HT-29 (cell line): ENCODE results near the gene CADM2. TPM values are rescaled to one million over a fixed set of nuclear protein-coding genes. Genes with fewer than 3 reads are reported as not detected.

Experiments used
- DNase-seq: peaks from one replicate; pipeline ENCODE4 v3.0.0-alpha.2; 2015; ENCODE audit warnings: low spot score
- total RNA-seq: library from RNA; depleted of rRNA; stranded (reverse); fragments of >200 nt; shearing (Covaris generic); gene quantifications from 2 replicates; pipeline ENCODE4 v1.2.3, GENCODE V29; 2014

Gene CADM2
- total RNA-seq, 1 experiment from 2014 or later, result not detected

GRCh38 chr3:85185495-85185894 is 226.7 kb downstream of the CADM2 start:
- DNase-seq, result no peak

GRCh38 chr3:85189731-85190130 is 230.9 kb downstream of the CADM2 start:
- DNase-seq, result no peak

GRCh38 chr3:85193565-85193964 is 234.8 kb downstream of the CADM2 start:
- no peak for DNase-seq

GRCh38 chr3:85208650-85209049 is 249.9 kb downstream of the CADM2 start:
- DNase-seq, result no peak

- DNase-seq, result no peak
These were observed 251.8 kb downstream of the CADM2 start for GRCh38 chr3:85210540-85210939.

DNA sequence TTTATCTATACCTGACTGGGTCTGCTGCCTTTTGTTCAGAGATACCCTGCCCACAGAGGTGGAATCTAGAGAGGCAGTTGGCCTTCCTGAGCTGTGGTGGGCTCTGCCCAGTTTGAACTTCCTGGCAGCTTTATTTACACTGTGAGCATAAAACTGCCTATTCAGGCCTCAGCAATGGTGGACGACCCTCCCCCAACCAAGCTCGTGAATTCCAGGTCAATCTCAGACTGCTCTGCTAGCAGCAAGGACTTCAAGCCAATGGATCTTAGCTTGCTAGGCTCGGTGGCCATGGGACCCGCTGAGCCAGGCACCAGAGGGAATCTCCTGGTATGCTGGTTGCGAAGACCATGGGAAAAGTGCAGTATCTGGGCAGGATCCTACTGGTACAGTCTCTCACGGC is 270.2 kb downstream of the CADM2 start:
- no peak for DNase-seq

DNA sequence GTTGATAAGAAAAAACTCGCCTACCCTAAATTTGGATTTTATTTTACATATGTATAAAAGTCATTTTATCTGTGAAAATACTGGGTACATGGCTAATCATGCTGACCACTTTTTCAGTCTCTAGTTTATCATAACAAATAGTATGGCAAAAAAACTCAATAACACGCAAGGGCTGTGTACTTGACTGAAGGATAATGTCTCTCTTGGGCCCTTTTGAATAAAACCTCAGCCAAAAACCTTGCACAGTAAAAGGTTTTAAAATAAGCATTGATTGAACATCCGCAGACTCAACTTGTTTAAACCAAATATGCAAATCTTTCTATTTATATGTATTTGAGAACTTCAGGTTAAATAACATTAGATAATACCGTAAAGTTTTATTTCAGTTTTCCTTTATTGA is 285.3 kb downstream of the CADM2 start:
- DNase-seq, result no peak

DNA sequence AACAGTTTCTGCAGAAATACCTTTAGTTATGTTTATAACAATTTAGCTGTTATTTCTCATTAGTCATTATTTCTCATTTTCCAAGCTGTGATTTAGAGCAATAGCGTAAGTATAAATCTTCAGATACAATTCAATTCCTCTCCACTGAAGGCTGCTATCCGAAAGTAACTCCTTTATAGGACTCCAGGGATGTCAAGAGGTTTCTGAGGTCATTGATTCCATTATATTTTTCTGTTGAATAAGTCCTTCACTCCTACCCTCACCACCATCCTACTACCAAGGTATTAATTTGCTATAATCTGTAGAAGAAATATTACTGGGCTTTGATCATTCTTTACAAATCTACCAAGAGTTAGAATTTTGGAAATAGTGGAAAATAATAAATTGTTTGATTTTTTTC is 285.7 kb downstream of the CADM2 start:
- no peak for DNase-seq

- DNase-seq, result no peak
These were observed 293.0 kb downstream of the CADM2 start for GRCh38 chr3:85251766-85252165.

- DNase-seq, result no peak
These were observed 293.9 kb downstream of the CADM2 start for GRCh38 chr3:85252686-85253085.

DNA sequence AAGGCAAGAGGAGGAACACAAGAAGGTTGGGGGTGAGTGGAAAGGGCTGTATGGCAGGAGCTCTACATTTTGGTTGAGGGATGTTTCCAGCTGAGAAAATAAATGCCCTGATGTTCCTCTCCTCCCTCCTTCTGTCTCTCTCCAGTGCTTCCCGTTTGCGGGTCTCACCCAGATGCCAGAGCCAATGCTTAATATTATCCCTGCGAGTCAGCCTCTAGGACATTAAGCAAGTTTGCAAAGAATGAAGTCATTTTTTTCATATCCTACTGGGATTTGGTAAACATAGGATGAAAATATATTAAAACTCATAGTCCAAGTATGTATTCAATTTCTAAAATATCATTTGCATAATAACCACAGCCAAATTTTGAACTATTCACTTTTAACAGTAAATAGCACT is 295.9 kb downstream of the CADM2 start:
- DNase-seq, result no peak

- no peak for DNase-seq
These were observed 297.2 kb downstream of the CADM2 start for GRCh38 chr3:85255949-85256348.

DNA sequence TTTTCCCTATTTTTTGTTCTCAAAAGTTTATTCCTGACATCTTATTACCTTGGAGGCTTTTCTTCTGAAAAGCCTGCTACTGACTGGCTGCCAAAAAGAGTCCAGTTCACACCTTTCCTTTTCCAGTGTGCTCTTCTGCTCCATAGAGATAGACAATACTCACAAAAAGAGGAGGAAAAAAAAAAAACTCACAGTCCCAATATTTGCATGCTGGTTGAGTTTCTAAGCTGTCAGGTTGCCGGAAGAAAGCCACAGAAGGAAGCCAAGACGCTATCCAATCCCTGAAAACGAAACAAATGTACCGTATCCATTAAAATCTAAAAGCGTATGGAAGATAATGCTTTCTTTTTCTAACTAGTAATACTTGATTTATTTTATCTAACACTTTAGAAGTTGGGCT is 299.5 kb downstream of the CADM2 start:
- no peak for DNase-seq

DNA sequence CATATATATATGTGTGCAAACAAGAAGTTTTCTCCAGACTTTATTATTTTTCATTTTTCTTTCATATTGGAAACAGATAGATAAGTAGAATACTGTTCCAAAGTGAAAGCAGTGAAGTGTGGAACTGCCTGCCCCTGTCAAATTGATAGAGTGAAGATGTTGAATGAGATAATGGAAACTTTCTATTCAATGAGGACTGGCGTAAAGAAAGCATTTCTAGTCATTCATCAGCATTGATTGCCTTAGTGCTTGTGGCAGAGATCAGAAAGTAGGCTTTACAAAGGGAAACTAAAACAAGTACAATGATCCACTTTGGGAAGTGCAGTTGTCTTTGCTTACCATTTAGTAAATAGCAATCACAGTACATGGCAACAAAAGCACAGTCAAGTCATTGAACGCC is 300.0 kb downstream of the CADM2 start:
- DNase-seq, result no peak

DNA sequence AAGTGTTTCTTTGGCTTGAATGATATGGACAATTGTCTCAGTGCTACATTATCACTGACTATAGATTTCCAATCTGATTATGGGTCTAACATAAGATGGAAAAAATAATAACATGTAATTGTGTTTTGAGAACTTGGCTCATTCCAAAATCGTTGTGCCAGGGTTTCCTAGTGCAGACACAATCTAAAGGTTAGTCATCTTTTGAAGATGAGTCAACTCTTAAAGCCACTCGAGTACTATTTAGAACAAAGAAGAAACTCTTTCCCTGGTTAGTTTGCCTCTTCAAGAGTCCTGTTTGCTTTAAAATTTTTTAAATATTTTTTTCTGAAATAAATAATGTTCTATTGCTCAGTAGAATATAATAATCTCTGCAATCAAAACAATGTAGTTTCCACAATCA is 301.0 kb downstream of the CADM2 start:
- DNase-seq, result no peak

DNA sequence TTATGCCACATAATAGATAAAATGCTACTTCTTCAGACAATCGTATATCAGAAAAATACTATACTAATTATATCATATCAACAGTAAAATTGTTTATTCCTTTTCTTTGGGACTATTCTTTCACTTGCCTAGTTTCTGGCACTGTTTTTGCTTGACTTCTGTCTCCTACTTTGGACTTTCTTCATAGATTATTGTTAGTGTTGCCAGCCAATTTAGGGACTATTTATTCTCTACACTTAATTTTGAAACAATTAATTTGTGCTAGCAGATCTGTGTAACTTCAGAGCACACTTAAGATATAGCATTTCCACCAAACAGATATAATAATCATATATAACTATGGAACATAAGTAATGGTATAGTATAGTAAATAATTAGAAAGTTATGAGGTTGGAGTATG is 305.6 kb downstream of the CADM2 start:
- no peak for DNase-seq

- DNase-seq, result no peak
These were observed 311.7 kb downstream of the CADM2 start for GRCh38 chr3:85270488-85270887.

GRCh38 chr3:85271911-85272310 is 313.1 kb downstream of the CADM2 start:
- no peak for DNase-seq

GRCh38 chr3:85288257-85288656 is 329.5 kb downstream of the CADM2 start:
- no peak for DNase-seq

GRCh38 chr3:85297291-85297690 is 338.5 kb downstream of the CADM2 start:
- DNase-seq, result no peak

GRCh38 chr3:85298032-85298431 is 339.2 kb downstream of the CADM2 start:
- DNase-seq, result no peak

GRCh38 chr3:85303156-85303555 is 344.4 kb downstream of the CADM2 start:
- no peak for DNase-seq

DNA sequence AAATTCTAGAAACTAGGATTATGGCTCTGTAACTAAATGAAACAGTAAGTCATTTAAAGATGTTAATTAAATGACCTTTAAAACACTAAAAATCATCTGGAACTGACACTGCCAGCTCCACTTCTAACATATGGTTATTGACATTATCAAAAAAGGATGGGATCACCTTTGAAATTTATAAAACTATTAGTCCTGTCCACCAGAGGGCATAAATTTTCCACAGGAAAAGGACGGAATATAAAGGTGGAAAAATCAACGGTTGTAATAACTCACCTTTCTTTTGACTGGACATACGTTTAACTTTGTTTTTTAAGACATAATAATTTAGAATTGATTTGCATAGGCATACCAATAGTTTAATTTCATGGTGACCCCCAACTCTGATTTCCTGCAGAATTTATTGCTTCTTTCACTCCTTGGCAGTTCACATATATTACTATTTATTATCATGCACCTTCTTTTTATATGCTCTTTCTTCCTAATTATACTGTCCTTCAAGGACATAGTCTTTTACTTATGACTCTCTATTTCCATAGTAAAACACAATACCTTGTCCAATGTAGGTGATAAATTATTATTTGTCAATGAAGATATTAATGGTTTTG is 345.7 kb downstream of the CADM2 start:
- peak; percentile 9 for DNase-seq

DNA sequence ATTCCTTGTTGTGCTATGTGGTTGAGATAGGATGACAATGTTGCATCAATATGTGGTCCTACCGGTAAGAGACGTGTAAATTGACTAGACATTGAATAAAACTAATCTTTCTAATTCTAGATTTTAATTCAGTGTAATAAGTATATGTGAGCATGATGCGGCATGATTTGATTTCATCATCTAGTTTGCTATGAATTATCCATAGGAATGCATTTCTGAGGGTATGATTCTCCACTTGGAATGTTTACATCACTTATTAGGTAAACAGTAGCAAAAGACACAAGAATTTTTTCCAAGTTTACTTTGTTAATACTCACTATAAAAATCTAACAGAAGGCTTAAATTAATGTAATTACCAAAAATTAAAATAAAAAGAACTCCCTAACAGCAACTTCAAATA is 353.5 kb downstream of the CADM2 start:
- no peak for DNase-seq
